HG02943 (cell line): ENCODE measurements around the gene TMIE.
"Not testable (repeated sequence)": the region's sequence is repeated elsewhere in the genome, so short reads cannot be mapped to it uniquely, and the experiment has no call there.

ENCODE experiments used
- ATAC-seq: cut with Tn5 transposase; IDR thresholded peaks from one replicate; pipeline ENCODE4 v1.9.1; 2021; ENCODE audit warnings: mild to moderate bottlenecking, low read depth, moderate library complexity; ENCODE audit not compliant: unreplicated experiment

Gene TMIE

GRCh38 chr3:46719044-46719565, 17.9 kb downstream of the TMIE start:
- ATAC-seq, result no peak

DNA sequence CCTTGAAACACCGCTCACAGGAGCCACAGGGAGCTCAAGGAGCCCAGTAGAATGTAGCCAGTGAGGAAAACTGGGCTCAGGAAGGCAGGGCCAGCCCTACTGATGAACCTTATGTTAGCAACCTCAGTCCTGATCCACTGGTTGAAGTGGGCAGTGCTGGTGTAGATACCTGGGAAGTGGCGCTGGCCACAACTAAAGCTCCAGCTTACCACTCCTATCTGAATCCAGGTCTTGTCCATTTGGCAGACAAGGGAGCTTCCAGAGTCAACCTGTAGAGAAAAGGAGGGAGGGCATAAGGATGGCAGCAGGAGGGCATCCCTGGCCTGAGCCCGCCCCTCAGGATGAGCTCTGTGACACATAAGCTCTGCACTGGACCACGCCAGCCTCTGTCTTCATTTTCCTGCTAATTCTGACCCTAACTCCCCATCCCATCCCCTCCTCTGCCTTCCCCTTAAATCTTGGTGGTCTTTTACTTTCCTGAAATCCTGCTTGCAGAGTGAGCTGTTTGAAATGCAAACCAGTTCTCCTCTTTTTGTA, 18.6 kb downstream of the TMIE start:
- ATAC-seq, result no peak

DNA sequence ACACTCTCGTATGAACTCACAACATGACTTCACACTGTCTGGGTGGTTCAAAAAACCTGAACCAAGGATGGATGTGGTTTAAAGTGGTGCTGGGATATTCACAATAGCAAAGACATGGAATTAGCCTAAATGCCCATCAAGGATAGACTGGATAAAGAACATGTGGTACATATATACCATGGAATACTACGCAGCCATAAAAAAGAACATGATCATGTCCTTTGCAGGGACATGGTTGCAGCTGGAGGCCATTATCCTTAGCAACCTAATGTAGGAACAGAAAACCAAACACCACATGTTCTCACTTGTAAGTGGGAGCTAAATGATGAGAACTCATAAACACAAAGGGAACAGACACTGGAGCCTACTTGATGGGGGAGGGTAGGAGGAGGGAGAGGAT, 19.8 kb downstream of the TMIE start:
- no peak for ATAC-seq

DNA sequence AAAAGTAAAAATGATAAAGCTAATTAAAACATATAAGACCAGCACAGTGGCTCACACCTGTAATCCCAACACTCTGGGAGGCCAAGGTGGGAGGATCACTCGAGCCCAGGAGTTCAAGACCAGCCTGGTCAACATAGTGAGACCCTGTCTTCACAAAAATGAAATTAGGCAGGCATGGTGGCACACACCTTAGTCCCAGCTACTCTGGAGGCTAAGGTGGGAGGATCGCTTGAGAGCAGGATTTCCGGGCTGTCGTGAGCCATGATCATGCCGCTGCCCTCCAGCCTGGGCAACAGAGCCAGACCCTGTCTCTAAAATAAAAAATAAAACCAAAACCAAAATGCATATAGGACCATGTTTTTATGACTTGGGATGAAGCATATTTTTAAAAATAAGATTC, 21.3 kb downstream of the TMIE start:
- no peak for ATAC-seq

DNA sequence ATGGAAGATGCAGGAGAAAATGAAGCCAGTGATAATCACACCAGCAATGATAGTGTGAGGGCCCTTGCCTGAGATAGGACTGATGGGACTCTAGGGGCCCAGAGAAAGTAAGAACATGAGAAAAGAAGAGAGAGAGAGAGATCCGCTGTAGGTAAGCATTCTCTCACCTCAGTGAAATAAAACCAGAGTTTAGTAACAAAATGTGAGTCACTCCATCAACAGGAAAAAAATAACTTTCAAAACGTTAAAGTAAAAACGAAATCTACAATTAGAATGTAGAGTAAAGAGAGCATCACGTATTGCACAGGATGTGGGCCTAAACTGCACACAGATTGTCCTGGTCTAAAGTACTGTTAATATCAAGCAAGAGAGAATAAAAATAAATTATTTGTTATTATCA, 23.2 kb downstream of the TMIE start:
- no peak for ATAC-seq

DNA sequence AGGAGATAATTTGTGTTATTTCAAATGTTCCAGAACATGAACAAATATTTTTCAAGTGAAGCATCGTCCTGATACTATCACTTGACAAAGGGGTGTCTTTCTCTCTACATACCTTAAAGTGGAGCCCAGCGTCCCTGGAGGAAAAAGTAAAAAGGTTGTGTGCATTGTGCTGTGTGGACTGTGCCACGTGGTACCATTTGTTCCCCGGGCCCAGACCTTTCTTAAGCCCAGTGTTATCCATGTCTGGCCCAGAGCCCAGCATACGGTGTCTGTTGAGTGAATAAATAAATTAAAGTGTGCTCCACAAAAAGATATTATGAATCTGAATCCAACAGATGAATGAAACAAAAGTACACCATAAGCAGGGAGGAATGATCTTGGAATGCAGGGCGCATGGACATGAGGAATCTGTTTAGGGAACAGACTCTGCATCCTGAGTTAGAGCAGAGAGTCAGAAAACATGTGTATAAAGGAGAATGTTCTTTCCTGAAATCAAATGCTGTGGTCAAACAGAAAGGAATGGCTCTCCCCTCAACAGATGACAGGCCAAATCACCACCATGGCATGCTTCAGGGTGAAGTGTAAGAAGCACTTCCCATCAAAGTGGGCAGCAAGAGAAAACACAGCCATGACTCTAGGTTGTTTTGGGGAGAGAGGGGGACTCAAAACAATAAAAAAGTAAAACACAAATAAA, 24.6 kb downstream of the TMIE start:
- ATAC-seq, result no peak

DNA sequence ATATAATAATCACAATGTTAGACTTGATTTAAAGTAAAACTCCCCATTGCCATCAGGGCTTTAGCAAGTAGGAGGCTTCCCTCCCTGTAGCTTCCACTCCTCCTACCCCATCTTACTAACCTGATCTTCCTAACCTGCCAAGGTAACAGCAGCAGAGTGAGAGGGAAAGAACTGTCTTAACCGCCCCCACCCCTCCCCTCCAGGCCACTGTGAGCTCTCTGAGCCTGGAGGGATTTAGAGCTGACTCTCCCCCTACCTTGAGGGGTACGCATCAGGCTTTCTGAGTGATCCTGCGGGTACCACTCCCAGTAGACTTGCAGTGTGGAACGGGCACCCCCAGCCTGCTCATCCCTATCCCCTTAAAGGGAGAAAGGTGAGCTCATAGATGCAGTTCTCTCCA, 27.8 kb downstream of the TMIE start:
- no peak for ATAC-seq

GRCh38 chr3:46730819-46731218, 29.6 kb downstream of the TMIE start:
- no peak for ATAC-seq

DNA sequence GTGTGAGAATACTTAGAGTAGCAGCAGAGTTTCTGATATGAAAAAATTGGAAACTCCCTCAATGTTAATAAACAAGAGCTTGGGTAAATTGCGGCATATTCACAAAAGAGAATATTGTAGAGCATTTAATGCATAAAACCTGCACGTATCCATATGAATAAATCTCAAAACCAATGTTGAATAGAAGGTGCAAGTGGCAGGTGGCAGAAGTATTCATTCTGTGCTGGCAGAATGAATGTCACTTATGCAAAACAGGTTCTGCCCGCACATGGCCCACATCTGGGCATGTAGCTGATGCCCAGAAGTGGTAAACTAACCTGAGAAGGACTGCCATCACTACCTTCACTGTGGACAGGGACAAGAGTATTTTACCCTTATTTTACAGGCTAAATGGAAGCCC, 30.6 kb downstream of the TMIE start:
- no peak for ATAC-seq

DNA sequence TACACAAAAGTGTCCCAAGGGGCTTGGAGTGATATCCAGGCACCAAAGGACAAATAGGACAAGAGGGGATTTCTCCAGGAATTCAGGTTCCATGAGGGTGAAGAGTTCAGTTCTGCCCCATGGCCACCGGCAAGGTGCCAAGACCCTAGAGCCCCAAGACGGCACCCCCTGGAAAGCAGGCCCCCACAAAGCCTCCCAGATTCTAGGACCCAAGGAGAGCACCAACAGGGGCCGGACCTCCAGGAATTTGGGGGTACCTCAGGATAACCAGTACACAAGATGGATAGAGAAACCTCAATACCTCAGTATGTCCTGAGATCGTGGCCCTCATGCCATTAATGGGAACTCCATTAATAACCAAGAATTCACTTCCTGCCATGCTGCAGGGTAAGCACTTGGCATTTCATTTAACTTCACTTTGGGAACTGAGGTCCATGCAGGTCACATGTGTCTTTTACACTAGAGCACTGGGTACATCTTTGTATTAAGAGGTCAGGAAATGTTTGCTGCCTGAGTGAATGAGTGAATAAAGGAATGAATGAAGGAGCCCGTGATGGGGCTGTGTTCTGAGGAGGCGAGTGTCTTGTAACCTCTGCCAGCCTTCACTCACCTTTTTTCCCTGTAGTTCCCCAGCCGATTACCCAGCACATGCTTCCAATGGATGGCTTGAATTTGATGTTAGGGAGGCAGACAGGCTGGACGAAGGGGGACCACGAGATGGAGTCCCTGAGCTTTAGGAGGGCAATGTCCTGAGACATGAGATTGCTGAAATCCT, 32.0 kb downstream of the TMIE start:
- no peak for ATAC-seq

DNA sequence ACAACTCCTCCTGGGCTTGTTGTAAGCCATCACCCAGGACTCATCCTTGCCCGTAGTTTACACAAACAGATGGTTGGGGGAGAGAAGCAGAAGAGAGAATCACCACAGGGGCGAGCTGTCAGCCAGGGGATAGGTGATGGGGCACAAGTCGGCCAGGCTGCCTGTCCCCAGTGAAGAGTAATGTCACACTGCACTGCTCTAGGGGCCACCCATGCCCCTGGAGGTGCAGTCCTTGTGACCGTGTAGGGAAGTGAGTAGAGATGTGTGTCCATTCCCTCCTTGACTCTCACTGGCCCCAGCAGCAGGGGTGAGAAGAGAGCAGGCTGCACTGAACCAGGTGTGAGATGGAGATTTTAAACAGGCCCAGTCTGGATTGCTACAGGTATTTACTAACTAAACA, 33.6 kb downstream of the TMIE start:
- ATAC-seq, result no peak

DNA sequence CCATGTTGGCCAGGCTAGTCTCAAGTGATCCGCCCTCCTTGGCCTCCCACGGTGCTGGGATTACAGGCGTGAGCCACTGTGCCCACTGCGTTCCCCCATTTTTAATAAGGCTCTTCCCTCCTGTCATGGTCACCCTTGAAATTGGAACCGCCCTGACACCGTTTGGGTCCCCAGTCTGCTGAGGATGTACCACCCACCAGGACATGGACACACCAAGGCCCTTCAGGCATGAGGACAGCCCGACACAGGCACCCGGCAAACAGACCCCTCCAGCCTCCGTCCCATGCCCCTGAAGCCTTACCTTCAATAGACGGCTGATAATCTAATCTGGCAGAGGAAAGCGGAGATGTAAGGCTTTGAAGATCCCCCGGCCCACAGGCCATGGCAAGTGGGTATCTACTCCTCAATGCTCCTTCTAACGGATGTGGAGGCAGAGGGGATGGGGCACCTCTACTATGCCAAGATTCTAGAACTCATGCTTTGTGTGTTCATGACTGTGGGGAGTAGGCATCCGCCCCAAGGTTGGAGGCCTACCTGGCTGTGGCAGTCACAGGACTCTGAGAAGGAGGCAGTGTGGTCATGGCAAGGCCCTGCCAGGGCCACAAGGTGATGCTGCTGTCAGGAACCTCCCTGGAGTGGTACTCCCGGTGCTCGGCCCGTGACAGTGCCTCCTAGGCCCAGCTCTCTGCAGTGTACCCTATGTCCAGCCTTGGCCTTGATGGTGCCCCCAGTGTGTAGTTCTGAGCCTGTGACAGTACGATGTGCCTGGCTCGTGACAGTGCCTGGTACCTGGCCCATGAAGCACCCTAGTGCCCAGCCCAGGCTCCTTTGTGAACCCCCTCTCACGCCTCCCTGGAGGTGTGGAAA, 35.0 kb downstream of the TMIE start:
- ATAC-seq, result no peak

DNA sequence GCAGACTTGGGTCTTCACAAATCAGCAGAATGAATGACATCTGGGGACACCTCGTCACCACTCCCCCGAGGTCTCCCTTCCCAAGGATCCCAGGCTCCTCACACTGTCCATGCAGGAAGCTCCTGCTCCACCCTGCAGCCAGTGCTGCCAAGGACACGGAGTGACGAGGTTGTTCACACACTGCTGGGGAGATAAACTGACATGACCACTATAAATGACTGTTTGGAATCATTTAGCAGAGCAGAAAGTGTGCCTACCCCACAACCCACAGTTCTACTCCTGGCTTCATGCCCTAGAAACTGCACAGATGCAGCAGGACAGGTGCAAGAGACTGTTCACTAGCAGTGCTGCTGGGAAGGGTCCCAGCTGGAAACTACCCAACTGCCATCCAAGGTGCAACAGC, 36.1 kb downstream of the TMIE start:
- ATAC-seq, result no peak

DNA sequence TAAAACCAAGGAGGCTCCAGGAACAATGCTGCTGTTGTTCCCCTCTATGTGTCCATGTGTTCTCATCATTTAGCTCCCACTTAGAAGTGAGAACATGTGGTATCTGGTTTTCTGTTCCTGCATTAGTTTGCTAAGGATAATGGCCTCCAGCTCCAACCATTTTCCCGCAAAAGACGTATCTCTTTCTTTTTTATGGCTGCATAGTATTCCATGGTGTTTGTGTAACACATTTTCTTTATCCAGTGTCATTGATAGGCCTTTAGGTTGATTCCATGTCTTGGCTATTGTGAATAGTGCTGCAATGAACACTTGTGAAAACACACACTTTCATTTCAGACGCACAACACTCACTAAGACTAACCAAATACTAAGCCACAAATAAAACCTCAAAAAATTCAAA, 38.4 kb downstream of the TMIE start:
- ATAC-seq, result not testable (repeated sequence)

DNA sequence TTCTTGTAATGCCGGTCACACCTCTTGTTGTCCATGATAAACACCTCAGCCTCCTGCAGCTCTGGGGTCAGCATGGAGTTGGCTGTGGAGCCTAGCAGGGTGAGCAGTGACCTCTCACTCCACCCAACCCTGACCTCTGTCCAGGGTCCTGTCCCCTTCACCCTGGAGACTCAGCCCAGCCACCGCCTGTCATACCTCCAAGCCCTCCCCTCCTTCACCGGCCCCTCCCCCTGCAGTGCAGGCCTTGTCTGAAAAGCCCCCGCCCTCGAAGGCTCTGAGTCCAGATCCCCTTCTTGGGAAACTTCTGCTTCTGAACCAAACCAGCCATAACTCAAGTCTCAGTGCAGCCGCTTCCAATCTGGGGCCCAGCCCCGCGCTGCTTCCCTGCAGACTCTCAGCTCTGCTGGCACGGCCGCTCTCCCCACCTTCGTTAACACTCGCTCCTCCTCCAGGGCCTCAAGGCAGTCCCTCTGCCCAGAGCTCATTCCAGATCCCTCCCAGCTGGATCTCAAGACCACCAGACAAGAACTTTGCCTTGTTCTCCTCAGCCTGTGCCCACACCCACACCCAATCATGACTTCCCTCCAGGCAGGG, 41.9 kb downstream of the TMIE start:
- no peak for ATAC-seq

DNA sequence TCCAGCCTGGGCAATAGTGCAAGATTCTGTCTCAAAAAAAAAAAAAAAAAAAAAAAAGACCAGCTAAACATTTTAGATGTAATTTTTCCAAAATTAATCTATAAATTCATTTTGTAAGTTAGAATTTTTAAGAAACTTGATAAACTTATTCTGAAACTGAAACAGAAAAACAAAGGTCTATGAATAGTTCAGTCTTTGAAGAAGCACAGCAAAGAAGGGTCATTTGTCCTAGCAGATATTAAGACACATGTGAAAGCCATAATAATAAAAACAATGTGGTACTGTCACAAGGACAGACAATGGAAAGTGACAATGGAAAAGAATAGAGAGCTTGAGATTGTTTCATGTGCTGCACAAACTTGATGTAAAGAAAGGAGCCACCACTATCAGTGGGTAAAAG, 45.5 kb downstream of the TMIE start:
- no peak for ATAC-seq

GRCh38 chr3:46748170-46748569, 47.0 kb downstream of the TMIE start:
- ATAC-seq, result no peak

GRCh38 chr3:46749129-46749528, 47.9 kb downstream of the TMIE start:
- ATAC-seq, result no peak

- no peak for ATAC-seq
These were observed 49.4 kb downstream of the TMIE start for GRCh38 chr3:46750555-46751038.

DNA sequence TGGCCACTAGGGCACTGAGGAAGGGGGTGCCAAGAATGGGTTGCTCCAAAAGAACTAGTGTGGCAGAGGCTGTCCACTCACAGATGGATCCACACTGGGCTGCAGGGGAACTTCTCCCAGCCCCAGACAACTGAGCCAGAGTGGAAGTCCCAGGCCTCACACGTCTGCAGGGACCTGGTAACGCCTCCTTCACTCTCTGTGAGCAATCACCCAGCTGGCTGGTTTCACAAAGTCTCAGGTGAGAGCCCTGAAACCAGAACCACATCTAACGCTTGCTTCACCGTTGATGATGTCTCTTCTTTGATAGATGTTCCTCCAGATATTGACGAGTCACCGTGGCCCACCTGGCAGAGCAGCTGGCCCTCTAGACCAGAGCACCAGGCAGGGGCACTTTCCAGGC, 51.9 kb downstream of the TMIE start:
- not testable (repeated sequence) for ATAC-seq
